NB4 (cell line): ENCODE measurements around the gene CBLL2.

Source experiments
- DNase-seq: peaks from one replicate; pipeline ENCODE4 v3.0.0; 2010; ENCODE audit warnings: low read depth
- H3K4me3 ChIP-seq: one replicate; pipeline ENCODE4 v1.5.1; 2011; ENCODE audit warnings: mild to moderate bottlenecking, low read depth, low read length, moderate library complexity
- CTCF ChIP-seq: IDR thresholded peaks from one replicate; pipeline ENCODE4 v1.5.1; 2012; ENCODE audit warnings: low read depth, low read length
- MAX ChIP-seq: IDR thresholded peaks from 2 replicates; pipeline ENCODE4 v1.6.1; 2011; ENCODE audit warnings: low read depth, low read length
- MYC ChIP-seq: IDR thresholded peaks from 2 replicates; pipeline ENCODE4 v1.6.1; 2011; ENCODE audit warnings: low read depth, low read length
- POLR2A ChIP-seq: IDR thresholded peaks from 2 replicates; pipeline ENCODE4 v1.6.1; 2011; ENCODE audit warnings: mild to moderate bottlenecking; ENCODE audit not compliant: insufficient read length; ENCODE audit errors: extremely low read depth

The CBLL2 gene

GRCh38 chrX:22320236-22320873 lies 47.6 kb downstream of the CBLL2 start:
- TF ChIP-seq MAX (no peak), CTCF (no peak), MYC (no peak), POLR2A (no peak)
- no peak overlapping the region for H3K4me3 ChIP-seq
- DNase-seq: no peak

GRCh38 chrX:22323541-22323940 lies 50.8 kb downstream of the CBLL2 start:
- H3K4me3 ChIP-seq: no peak overlapping the region
- DNase-seq: no peak
- TF ChIP-seq MAX (no peak), POLR2A (no peak), CTCF (no peak), MYC (no peak)
